GM18499 (cell line): Measurements from ENCODE around the gene KRTAP2-3.
"Not testable (repeated sequence)": the region's sequence is repeated elsewhere in the genome, so short reads cannot be mapped to it uniquely, and the experiment has no call there.

Source experiments
- ATAC-seq: cut with Tn5 transposase; IDR thresholded peaks from one replicate; pipeline ENCODE4 v1.9.1; 2021; ENCODE audit warnings: moderate number of reproducible peaks; ENCODE audit not compliant: insufficient read depth, unreplicated experiment

The KRTAP2-3 gene, protein sequence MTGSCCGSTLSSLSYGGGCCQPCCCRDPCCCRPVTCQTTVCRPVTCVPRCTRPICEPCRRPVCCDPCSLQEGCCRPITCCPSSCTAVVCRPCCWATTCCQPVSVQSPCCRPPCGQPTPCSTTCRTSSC

GRCh38 chr17:41060052-41060604 lies at the start of gene KRTAP2-3:
Gene KRTAP2-3 (minus strand): TSS chr17:41060114. CDS start chr17:41060050, 64 bp downstream.
- no peak for ATAC-seq

DNA sequence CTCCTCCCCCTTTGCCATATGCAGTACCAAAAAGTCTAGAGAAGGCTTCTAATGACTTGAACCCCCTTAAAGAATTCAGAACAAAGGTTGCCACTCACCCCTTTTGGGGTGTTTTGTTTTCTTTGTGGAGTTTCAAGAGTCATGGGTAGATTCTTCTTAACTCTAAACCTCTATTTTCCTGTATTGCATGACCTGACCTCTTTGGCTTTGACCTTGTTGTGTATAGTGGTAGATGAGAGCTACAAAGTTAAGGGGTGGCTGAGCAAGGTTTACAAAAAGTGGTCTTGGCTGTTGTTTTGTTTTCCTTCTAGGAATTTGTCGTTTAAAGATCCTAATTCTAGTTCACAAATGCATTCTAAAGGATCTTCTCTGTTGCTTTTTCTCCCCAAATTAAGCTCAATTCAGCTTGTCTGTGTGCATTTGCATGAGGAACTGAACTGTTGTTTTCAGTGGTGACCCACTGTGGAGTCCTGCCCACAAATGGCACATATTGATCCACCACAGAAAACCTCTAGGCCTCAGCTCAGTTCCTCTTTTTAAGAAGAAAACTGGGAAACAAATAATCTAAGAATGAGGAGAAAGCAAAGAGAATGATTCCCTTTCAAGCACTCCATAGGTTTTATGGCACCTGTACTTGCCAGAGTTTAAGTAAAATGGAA lies 48.9 kb upstream of the KRTAP2-3 start:
- not testable (repeated sequence) for ATAC-seq

DNA sequence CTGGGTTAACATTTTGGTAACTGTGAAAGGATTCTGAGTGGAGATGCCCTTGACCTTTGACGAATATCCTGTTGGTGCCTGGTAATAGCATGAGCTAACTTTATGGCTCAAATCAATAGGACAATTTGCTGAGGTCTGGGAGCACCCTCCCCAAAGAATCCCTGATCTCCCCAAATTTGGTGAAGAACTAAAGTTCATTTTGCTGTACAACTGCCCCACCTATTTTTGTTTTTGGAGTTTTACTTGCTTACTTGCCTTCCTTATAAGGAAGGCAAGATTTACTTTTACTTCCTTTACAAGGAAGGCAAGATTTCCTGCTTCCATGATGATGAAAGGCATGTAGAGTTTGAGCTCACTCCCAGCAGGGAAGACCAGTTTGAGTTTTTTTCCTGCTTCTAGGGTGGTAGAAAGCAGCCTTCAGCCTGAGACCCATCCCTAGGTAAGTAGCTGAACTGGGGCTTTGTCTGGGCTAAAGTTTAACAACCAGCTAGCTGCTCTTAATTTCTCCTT lies 48.1 kb upstream of the KRTAP2-3 start:
- ATAC-seq = no peak

DNA sequence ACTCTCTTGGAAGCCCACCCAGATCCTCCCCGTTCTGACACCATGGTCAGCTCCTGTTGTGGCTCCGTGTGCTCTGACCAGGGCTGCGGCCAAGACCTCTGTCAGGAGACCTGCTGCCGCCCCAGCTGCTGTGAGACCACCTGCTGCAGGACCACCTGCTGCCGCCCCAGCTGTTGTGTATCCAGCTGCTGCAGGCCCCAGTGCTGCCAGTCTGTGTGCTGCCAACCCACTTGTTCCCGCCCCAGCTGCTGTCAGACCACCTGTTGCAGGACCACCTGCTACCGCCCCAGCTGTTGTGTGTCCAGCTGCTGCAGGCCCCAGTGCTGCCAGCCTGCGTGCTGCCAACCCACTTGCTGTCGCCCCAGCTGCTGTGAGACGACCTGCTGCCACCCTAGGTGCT lies 45.4 kb upstream of the KRTAP2-3 start, which contains the start of gene KRTAP4-9:
TSS of gene KRTAP4-9 (plus strand) at position 43 of the 400 bp plus-strand sequence. CDS start at position 43, 0 bp downstream.
- not testable (repeated sequence) for ATAC-seq

GRCh38 chr17:41104386-41105038 lies 44.6 kb upstream of the KRTAP2-3 start:
- not testable (repeated sequence) for ATAC-seq

DNA sequence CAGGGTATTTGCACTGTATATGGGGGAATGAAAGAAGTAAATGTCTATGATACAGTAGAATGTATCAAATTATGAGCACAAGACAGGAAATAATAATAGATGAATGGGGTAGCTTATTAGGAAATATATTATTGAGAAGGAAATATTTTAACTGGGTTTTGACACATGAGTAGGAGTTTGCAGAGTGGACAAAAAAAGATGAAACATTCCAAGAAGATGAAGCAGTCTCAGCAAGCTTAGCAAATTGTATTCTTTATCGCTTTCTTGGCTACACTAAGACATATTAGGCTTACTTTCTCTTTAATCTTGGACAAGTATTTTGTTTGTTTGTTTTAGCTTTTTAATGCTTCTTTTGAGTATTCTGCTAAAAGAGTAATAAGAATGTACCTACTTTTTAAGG lies 44.0 kb upstream of the KRTAP2-3 start:
- no peak for ATAC-seq

DNA sequence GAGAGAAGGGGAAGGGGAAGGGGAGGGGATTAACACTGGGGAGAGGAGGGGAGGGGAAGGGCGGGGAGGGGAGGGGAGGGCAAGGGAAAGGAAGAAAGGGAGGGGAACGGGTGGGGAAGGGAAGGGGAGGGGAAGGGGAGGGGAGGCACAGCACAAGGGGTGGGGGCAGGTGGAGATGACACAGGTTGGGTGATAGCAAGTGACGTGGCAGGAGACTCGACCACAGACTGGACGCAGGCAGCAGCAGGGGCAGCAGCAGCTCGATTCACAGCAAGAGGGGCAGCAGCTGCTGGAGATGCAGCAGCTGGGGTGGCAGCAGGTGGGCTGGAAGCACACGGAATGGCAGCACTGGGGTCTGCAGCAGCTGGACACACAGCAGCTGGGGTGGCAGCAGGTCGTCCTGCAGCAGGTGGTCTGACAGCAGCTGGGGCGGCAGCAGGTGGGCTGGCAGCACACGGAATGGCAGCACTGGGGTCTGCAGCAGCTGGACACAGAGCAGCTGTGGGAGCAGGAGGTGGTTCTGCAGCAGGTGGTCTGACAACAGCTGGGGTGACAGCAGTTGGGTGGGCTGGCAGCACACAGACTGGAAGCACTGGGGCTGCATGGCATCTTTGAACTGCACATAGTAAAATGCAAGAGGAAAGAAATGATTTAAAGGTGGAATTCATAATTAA lies 41.8 kb upstream of the KRTAP2-3 start, which contains the start of gene KRTAP4-16:
TSS of gene KRTAP4-16 (minus strand) at position 624 of the 674 bp plus-strand sequence. CDS start at position 624, 0 bp downstream.
- ATAC-seq = no peak

DNA sequence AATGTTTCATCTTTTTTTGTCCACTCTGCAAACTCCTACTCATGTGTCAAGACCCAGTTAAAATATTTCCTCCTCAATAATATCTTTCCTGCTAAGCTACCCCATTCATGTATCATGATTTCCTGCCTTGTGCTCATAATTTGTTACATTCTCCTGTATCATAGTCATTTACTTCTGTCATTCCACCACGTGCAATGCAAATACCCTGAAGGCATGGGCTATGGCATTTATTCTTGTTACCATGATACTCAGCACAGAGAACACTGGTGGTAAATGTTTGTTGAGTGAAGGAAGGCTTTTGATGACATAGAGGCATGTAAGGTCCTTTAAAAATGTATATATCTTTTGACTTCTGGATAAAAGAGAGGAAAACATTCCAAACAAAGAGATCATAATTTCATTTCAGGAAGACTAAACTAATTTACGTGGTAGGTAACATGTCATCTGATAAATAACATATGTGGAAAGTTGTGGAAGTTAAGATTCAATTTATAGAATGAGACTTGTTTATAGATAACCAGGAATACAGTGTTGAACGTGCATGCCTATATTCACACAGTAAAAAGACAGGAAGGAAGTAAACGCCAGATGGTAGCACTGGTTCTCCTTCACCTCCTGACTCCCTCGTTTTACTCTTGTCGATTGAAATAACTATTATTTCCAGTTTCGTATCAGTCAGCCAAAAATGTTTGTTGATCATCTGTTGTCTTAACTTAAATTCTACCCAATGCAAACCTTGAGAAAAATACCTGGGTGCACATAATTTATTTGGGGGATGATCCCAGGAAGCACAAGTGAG lies 40.0 kb upstream of the KRTAP2-3 start:
- not testable (repeated sequence) for ATAC-seq

GRCh38 chr17:41098481-41098880 lies 38.6 kb upstream of the KRTAP2-3 start:
- ATAC-seq = no peak

DNA sequence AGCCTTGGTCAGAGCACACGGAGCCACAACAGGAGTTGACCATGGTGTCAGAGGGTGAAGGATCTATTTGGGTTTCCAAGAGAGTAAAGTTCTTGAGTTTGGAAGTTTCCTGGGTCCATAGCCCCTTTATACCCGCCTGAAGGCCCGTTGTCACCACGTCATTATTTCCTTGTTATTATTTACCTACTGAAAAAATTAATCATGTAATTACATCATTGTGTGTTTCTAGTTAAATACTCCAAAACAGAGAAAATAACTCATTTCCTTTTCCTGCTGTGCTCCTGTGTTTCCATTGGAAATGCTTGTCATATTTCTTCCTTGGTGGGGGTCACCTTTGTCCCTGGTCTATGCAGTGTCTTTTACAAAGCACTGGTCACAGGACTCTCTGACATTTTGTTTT lies 38.1 kb upstream of the KRTAP2-3 start, which contains the start of gene KRTAP4-8:
TSS of gene KRTAP4-8 (minus strand) at position 101 of the 400 bp plus-strand sequence. CDS start at position 43, 58 bp downstream.
- no peak for ATAC-seq

GRCh38 chr17:41096055-41096454 lies 36.1 kb upstream of the KRTAP2-3 start:
- no peak for ATAC-seq

- not testable (repeated sequence) for ATAC-seq
Measured at GRCh38 chr17:41088760-41089352, 28.9 kb upstream of the KRTAP2-3 start.

DNA sequence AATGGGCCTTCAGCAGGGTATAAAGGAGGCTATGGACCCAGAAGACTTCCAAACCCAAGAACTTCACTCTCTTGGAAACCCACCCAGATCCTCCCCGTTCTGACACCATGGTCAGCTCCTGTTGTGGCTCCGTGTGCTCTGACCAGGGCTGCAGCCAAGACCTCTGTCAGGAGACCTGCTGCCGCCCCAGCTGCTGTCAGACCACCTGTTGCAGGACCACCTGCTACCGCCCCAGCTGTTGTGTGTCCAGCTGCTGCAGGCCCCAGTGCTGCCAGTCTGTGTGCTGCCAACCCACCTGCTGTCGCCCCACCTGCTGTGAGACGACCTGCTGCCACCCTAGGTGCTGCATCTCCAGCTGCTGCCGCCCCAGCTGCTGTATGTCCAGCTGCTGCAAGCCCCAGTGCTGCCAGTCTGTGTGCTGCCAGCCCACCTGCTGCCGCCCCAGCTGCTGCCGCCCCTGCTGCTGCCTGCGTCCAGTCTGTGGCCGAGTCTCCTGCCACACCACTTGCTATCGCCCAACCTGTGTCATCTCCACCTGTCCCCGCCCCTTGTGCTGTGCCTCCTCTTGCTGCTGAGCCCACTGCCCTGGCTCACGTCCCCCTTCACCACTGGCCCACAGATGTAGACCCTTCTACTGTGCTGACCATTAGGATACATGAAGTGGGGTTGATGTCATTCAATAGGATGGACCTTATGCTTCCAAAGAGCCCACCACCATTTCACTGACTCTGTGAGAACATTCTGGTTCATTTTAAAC lies 24.4 kb upstream of the KRTAP2-3 start, which contains the start of gene KRTAP4-7:
TSS of gene KRTAP4-7 (plus strand) at position 51 of the 757 bp plus-strand sequence. CDS start at position 108, 57 bp downstream.
- not testable (repeated sequence) for ATAC-seq

GRCh38 chr17:41083427-41083826 lies 23.5 kb upstream of the KRTAP2-3 start:
- ATAC-seq = not testable (repeated sequence)

DNA sequence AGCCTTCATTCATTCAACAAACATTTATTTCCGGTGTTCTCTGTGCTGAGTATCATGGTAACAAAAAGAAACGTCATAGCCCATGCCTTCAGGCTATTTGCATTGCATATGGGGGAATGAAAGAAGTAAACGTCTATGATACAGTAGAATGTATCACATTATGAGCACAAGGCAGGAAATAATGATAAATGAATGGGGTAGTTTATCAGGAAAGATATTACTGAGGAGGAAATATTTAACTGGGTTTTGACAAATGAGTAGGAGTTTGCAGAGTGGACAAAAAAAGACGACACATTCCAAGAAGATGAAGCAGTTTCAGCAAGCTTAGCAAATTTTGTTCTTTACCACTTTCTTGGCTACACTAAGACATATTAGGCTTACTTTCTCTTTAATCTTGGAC lies 22.7 kb upstream of the KRTAP2-3 start:
- no peak for ATAC-seq

- ATAC-seq = no peak
Measured at GRCh38 chr17:41076788-41077187, 16.9 kb upstream of the KRTAP2-3 start.

DNA sequence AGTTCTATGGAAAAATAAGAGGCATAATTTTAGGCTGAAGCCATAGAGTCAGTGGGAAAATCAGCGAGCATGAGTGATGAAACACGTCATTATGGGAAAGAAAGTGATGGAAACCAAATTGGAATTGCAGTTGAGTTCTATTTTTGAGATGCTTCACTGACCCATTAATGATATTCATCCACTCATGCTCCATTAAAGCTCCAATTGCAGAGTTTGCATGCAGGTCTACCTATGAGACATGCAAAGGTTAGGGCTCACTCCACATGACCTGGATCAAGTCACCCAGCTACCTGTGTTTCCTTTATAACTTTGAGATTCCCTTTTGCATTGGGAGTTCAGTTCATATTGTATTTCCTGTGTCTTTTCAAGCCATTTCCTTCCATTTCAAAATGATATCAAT lies 13.8 kb upstream of the KRTAP2-3 start:
- no peak for ATAC-seq
